OCI-LY1 (cell line): ENCODE data around the gene RABL6.

Experiments used
- H2AFZ ChIP-seq: fragments of 200-600 bp; sonication (generic), shearing (Covaris generic); 2 replicates; pipeline ENCODE4 v1.6.0; 2014; ENCODE audit warnings: antibody characterized with exemption, mild to moderate bottlenecking, low read length
- H3F3A ChIP-seq: fragments of 200-600 bp; sonication (generic), shearing (Covaris generic); 2 replicates; pipeline ENCODE4 v1.6.0; 2014; ENCODE audit warnings: mild to moderate bottlenecking, antibody characterized with exemption, low read length, moderate library complexity; ENCODE audit not compliant: insufficient read depth
- H3K27ac ChIP-seq: fragments of 200-600 bp; sonication (generic); 2 replicates; pipeline ENCODE4 v1.5.1; 2014; ENCODE audit warnings: low read length, mixed run types, mild to moderate bottlenecking, low read depth; ENCODE audit not compliant: poor library complexity, severe bottlenecking
- H3K27me3 ChIP-seq: fragments of 200-600 bp; sonication (generic); 2 replicates; pipeline ENCODE4 v1.6.0; 2014; ENCODE audit warnings: antibody characterized with exemption, mild to moderate bottlenecking, low read length, moderate library complexity; ENCODE audit not compliant: insufficient read depth
- H3K36me3 ChIP-seq: fragments of 200-600 bp; sonication (generic); 2 replicates; pipeline ENCODE4 v1.6.1; 2014; ENCODE audit warnings: mild to moderate bottlenecking, antibody characterized with exemption, low read length, moderate library complexity, mixed read lengths; ENCODE audit not compliant: insufficient read depth
- H3K4me1 ChIP-seq: fragments of 200-600 bp; sonication (generic); 2 replicates; pipeline ENCODE4 v1.5.1; 2014; ENCODE audit warnings: mild to moderate bottlenecking, low read length, moderate library complexity; ENCODE audit not compliant: insufficient read depth, severe bottlenecking
- H3K4me2 ChIP-seq: fragments of 200-600 bp; sonication (generic), shearing (Covaris generic); 2 replicates; pipeline ENCODE4 v1.6.1; 2014; ENCODE audit warnings: low read length
- H3K4me3 ChIP-seq: fragments of 200-600 bp; sonication (generic); 2 replicates; pipeline ENCODE4 v1.5.1; 2014; ENCODE audit warnings: low read length, low read depth, mild to moderate bottlenecking, mixed read lengths; ENCODE audit not compliant: poor library complexity, severe bottlenecking
- H3K79me2 ChIP-seq: fragments of 200-600 bp; shearing (Covaris generic); 2 replicates; pipeline ENCODE4 v1.6.1; 2016; ENCODE audit warnings: mixed run types, low read length, mixed read lengths; ENCODE audit not compliant: insufficient read depth
- H3K9ac ChIP-seq: fragments of 200-600 bp; sonication (generic), shearing (Covaris generic); 2 replicates; pipeline ENCODE4 v1.6.1; 2014; ENCODE audit warnings: mild to moderate bottlenecking, low read length, mixed read lengths
- H3K9me2 ChIP-seq: fragments of 200-600 bp; sonication (generic), shearing (Covaris generic); 2 replicates; pipeline ENCODE4 v1.6.1; 2014; ENCODE audit warnings: low read depth, mild to moderate bottlenecking, low read length, mixed read lengths
- H3K9me3 ChIP-seq: fragments of 200-600 bp; shearing (Covaris generic); 2 replicates; pipeline ENCODE4 v1.6.1; 2014; ENCODE audit warnings: low read length, mixed read lengths
- H4K20me1 ChIP-seq: fragments of 200-600 bp; sonication (generic), shearing (Covaris generic); 2 replicates; pipeline ENCODE4 v1.6.0; 2016; ENCODE audit warnings: mild to moderate bottlenecking, low read length; ENCODE audit not compliant: insufficient read depth
- CTCF ChIP-seq: fragments of 200-600 bp; sonication (generic), shearing (Covaris generic); IDR thresholded peaks from 2 replicates; pipeline ENCODE4 v1.5.1; 2017; ENCODE audit warnings: mild to moderate bottlenecking, antibody characterized with exemption, low read length, moderate library complexity, mixed read lengths
- EZH2 ChIP-seq: fragments of 200-600 bp; sonication (generic), shearing (Covaris generic); IDR thresholded peaks from 2 replicates; pipeline ENCODE4 v1.8.0; 2017; ENCODE audit warnings: borderline replicate concordance, mixed run types, mild to moderate bottlenecking, antibody characterized with exemption, low read length, moderate library complexity, mixed read lengths

RABL6 gene

GRCh38 chr9:136807281-136808074 lies at the start of gene RABL6:
RABL6 (plus strand) TSS chr9:136807948; CDS start chr9:136808197, 249 bp downstream.
- Histone ChIP-seq H3K27ac (peak within 1 kb of the TSS; percentile 52), H2AFZ (no peak within 1 kb of the TSS), H3F3A (no peaks in the 10 kb centered on the region), H3K36me3 (peaks cover 38% of the 10 kb centered on the region), H4K20me1 (no peaks in the 10 kb centered on the region), H3K27me3 (no peaks in the 10 kb centered on the region), H3K4me2 (peak within 1 kb of the TSS; percentile 96), H3K79me2 (peaks cover 27% of the 10 kb centered on the region), H3K4me1 (peaks cover 31% of the 10 kb centered on the region), H3K9me2 (no peaks in the 10 kb centered on the region), H3K9ac (peak within 1 kb of the TSS; percentile 98), H3K9me3 (no peaks in the 10 kb centered on the region), H3K4me3 (peak within 1 kb of the TSS; percentile 97)
- TF ChIP-seq CTCF, result no peak
- TF ChIP-seq EZH2, result no peak

GRCh38 chr9:136759001-136759400 lies 48.7 kb upstream of the RABL6 start:
- H2AFZ ChIP-seq, result no peak overlapping the region
- TF ChIP-seq EZH2 (no peak), CTCF (no peak)
- no peaks in the 10 kb centered on the region for H3K36me3 ChIP-seq
- H3F3A ChIP-seq, result no peaks in the 10 kb centered on the region
- no peak overlapping the region for H3K4me3 ChIP-seq
- H3K27ac ChIP-seq, result no peak overlapping the region
- no peak overlapping the region for H3K9ac ChIP-seq
- no peaks in the 10 kb centered on the region for H3K79me2 ChIP-seq
- no peaks in the 10 kb centered on the region for H3K4me1 ChIP-seq
- H3K27me3 ChIP-seq, result peaks cover 28% of the 10 kb centered on the region; the same call in 1 of the 2 replicates
- H3K9me3 ChIP-seq, result no peaks in the 10 kb centered on the region
- no peak overlapping the region for H3K4me2 ChIP-seq
- H4K20me1 ChIP-seq, result no peaks in the 10 kb centered on the region
- no peaks in the 10 kb centered on the region for H3K9me2 ChIP-seq

GRCh38 chr9:136759436-136760325 lies 48.1 kb upstream of the RABL6 start:
- no peak overlapping the region for H3K27ac ChIP-seq
- H3K27me3 ChIP-seq, result peaks cover 27% of the 10 kb centered on the region; the same call in 1 of the 2 replicates
- no peaks in the 10 kb centered on the region for H3K9me2 ChIP-seq
- TF ChIP-seq CTCF, result no peak
- TF ChIP-seq EZH2, result no peak
- no peaks in the 10 kb centered on the region for H3K79me2 ChIP-seq
- no peaks in the 10 kb centered on the region for H3K4me1 ChIP-seq
- H4K20me1 ChIP-seq, result no peaks in the 10 kb centered on the region
- no peak overlapping the region for H3K4me3 ChIP-seq
- no peaks in the 10 kb centered on the region for H3K9me3 ChIP-seq
- no peak overlapping the region for H2AFZ ChIP-seq
- H3K9ac ChIP-seq, result no peak overlapping the region
- H3K4me2 ChIP-seq, result no peak overlapping the region
- no peaks in the 10 kb centered on the region for H3K36me3 ChIP-seq
- H3F3A ChIP-seq, result no peaks in the 10 kb centered on the region
